Measurements from ENCODE around the gene DLG1.

The DLG1 gene

GRCh38 chr3:197006446-197006845, 292.0 kb downstream of the DLG1 start:
- H3K36me3 ChIP-seq (ENCODE audit: control insufficient read depth, low read depth, low read length), result no peaks in the 10 kb centered on the region
- no peaks in the 10 kb centered on the region for H3K9me3 ChIP-seq (ENCODE audit: control insufficient read depth, low read depth, low read length)
- H3K27ac ChIP-seq (ENCODE audit: low read length), result no peak overlapping the region
- H3K9ac ChIP-seq (ENCODE audit: low read length), result no peak overlapping the region
- peaks cover 4% of the 10 kb centered on the region for H3K4me1 ChIP-seq (ENCODE audit: control insufficient read depth, low read depth, low read length)
- peaks cover 19% of the 10 kb centered on the region for H3K27me3 ChIP-seq (ENCODE audit: control insufficient read depth, insufficient read depth, low read length)
- H3K4me3 ChIP-seq (ENCODE audit: low read length), result no peak overlapping the region

- Histone ChIP-seq H3K4me1 (ENCODE audit: control insufficient read depth, low read depth, low read length) (peaks cover 4% of the 10 kb centered on the region), H3K27ac (ENCODE audit: low read length) (no peak overlapping the region), H3K9ac (ENCODE audit: low read length) (no peak overlapping the region), H3K27me3 (ENCODE audit: control insufficient read depth, insufficient read depth, low read length) (peaks cover 19% of the 10 kb centered on the region), H3K36me3 (ENCODE audit: control insufficient read depth, low read depth, low read length) (no peaks in the 10 kb centered on the region), H3K4me3 (ENCODE audit: low read length) (peak overlapping the region; percentile 52), H3K9me3 (ENCODE audit: control insufficient read depth, low read depth, low read length) (no peaks in the 10 kb centered on the region)
Measured at GRCh38 chr3:197003461-197004385, 294.7 kb downstream of the DLG1 start.

- H3K27ac ChIP-seq (ENCODE audit: low read length), result no peak overlapping the region
- peaks cover 19% of the 10 kb centered on the region for H3K27me3 ChIP-seq (ENCODE audit: control insufficient read depth, insufficient read depth, low read length)
- H3K9ac ChIP-seq (ENCODE audit: low read length), result no peak overlapping the region
- H3K9me3 ChIP-seq (ENCODE audit: control insufficient read depth, low read depth, low read length), result no peaks in the 10 kb centered on the region
- H3K36me3 ChIP-seq (ENCODE audit: control insufficient read depth, low read depth, low read length), result no peaks in the 10 kb centered on the region
- H3K4me3 ChIP-seq (ENCODE audit: low read length), result peak overlapping the region; percentile 15
- H3K4me1 ChIP-seq (ENCODE audit: control insufficient read depth, low read depth, low read length), result peaks cover 4% of the 10 kb centered on the region
Measured at GRCh38 chr3:197002701-197003454, 295.5 kb downstream of the DLG1 start.

- Histone ChIP-seq H3K9me3 (ENCODE audit: control insufficient read depth, low read depth, low read length) (no peaks in the 10 kb centered on the region), H3K4me3 (ENCODE audit: low read length) (peak overlapping the region; percentile 15), H3K27ac (ENCODE audit: low read length) (no peak overlapping the region), H3K27me3 (ENCODE audit: control insufficient read depth, insufficient read depth, low read length) (peaks cover 19% of the 10 kb centered on the region), H3K9ac (ENCODE audit: low read length) (no peak overlapping the region), H3K36me3 (ENCODE audit: control insufficient read depth, low read depth, low read length) (no peaks in the 10 kb centered on the region), H3K4me1 (ENCODE audit: control insufficient read depth, low read depth, low read length) (peaks cover 4% of the 10 kb centered on the region)
Measured at GRCh38 chr3:197001972-197002700, 296.3 kb downstream of the DLG1 start.

DNA sequence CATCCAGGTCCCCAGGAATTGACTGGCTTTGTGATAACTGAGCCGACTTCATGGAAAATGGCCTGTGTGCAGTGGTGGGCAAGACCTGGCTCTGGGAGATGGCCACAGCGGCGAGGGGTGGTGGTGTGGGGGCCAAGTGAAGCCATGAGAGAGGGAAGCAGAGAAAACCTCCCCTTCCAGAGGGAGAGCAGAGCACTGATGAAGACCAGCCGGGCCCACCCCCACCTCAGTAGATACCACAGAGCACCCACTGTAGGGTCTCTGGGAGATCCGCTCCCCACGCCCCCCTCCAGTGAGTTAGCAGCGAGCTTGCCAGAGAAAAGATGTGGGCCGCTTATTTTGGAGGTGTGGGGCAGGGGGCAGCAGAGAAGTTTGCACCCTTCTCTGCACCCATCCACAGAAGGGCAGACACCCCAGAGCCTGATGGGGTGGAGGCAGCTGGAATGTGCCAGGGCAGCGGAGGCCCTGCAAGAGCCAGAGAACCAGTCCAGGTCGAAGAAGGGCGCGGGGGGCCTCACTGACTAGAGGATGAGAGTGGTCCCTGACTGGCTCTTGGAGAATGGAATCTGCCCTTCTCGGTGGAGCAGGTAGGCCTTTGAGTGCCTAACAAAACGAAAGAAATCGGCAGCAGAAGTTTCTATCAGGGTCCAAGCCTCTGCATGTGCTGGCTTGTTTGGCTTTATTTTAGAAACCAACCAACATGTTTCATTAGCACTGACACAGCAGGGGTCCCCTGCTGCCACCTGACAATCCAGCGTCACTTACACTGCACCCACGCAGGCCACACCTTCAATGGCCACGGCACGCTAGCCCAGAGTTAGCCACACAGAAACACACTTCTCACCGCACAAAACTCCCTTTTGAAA, 297.1 kb downstream of the DLG1 start:
- H3K9me3 ChIP-seq (ENCODE audit: control insufficient read depth, low read depth, low read length), result no peaks in the 10 kb centered on the region
- H3K36me3 ChIP-seq (ENCODE audit: control insufficient read depth, low read depth, low read length), result no peaks in the 10 kb centered on the region
- H3K27ac ChIP-seq (ENCODE audit: low read length), result no peak overlapping the region
- H3K9ac ChIP-seq (ENCODE audit: low read length), result no peak overlapping the region
- H3K27me3 ChIP-seq (ENCODE audit: control insufficient read depth, insufficient read depth, low read length), result peaks cover 19% of the 10 kb centered on the region
- H3K4me3 ChIP-seq (ENCODE audit: low read length), result no peak overlapping the region
- H3K4me1 ChIP-seq (ENCODE audit: control insufficient read depth, low read depth, low read length), result peaks cover 4% of the 10 kb centered on the region

DNA sequence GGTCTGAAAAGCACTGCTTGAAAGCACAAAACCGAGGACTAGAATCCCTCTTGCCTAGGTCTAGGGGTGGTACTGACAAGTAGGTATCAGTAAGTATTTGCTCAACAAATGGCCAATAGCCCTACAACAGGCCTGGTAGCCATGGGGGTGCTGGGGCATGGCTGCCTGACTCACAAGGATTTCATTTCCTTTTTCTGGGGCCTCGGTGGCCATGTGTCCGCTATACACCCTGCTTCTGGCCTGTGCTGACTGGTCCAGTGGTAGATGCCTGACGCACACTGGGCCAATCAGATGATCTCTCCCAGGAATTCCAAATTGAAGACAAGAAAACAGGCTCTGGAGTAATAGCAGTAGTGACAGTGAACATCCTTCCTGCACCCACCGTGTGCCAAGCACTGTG, 298.2 kb downstream of the DLG1 start:
- Histone ChIP-seq H3K9me3 (ENCODE audit: control insufficient read depth, low read depth, low read length) (no peaks in the 10 kb centered on the region), H3K27me3 (ENCODE audit: control insufficient read depth, insufficient read depth, low read length) (peaks cover 17% of the 10 kb centered on the region), H3K4me1 (ENCODE audit: control insufficient read depth, low read depth, low read length) (peaks cover 4% of the 10 kb centered on the region), H3K9ac (ENCODE audit: low read length) (no peak overlapping the region), H3K4me3 (ENCODE audit: low read length) (no peak overlapping the region), H3K36me3 (ENCODE audit: control insufficient read depth, low read depth, low read length) (no peaks in the 10 kb centered on the region), H3K27ac (ENCODE audit: low read length) (no peak overlapping the region)

GRCh38 chr3:196998966-196999760, 299.2 kb downstream of the DLG1 start:
- no peak overlapping the region for H3K27ac ChIP-seq (ENCODE audit: low read length)
- H3K27me3 ChIP-seq (ENCODE audit: control insufficient read depth, insufficient read depth, low read length), result peaks cover 7% of the 10 kb centered on the region
- no peaks in the 10 kb centered on the region for H3K36me3 ChIP-seq (ENCODE audit: control insufficient read depth, low read depth, low read length)
- no peaks in the 10 kb centered on the region for H3K9me3 ChIP-seq (ENCODE audit: control insufficient read depth, low read depth, low read length)
- H3K4me3 ChIP-seq (ENCODE audit: low read length), result no peak overlapping the region
- H3K4me1 ChIP-seq (ENCODE audit: control insufficient read depth, low read depth, low read length), result peaks cover 4% of the 10 kb centered on the region
- no peak overlapping the region for H3K9ac ChIP-seq (ENCODE audit: low read length)

- no peak overlapping the region for H3K27ac ChIP-seq (ENCODE audit: low read length)
- no peaks in the 10 kb centered on the region for H3K27me3 ChIP-seq (ENCODE audit: control insufficient read depth, insufficient read depth, low read length)
- no peak overlapping the region for H3K4me3 ChIP-seq (ENCODE audit: low read length)
- no peaks in the 10 kb centered on the region for H3K36me3 ChIP-seq (ENCODE audit: control insufficient read depth, low read depth, low read length)
- no peaks in the 10 kb centered on the region for H3K9me3 ChIP-seq (ENCODE audit: control insufficient read depth, low read depth, low read length)
- no peak overlapping the region for H3K9ac ChIP-seq (ENCODE audit: low read length)
- H3K4me1 ChIP-seq (ENCODE audit: control insufficient read depth, low read depth, low read length), result no peaks in the 10 kb centered on the region
Measured at GRCh38 chr3:196997311-196997710, 301.1 kb downstream of the DLG1 start.

GRCh38 chr3:196996454-196997265, 301.8 kb downstream of the DLG1 start:
- Histone ChIP-seq H3K9me3 (ENCODE audit: control insufficient read depth, low read depth, low read length) (no peaks in the 10 kb centered on the region), H3K4me1 (ENCODE audit: control insufficient read depth, low read depth, low read length) (no peaks in the 10 kb centered on the region), H3K27ac (ENCODE audit: low read length) (no peak overlapping the region), H3K27me3 (ENCODE audit: control insufficient read depth, insufficient read depth, low read length) (no peaks in the 10 kb centered on the region), H3K4me3 (ENCODE audit: low read length) (no peak overlapping the region), H3K36me3 (ENCODE audit: control insufficient read depth, low read depth, low read length) (no peaks in the 10 kb centered on the region), H3K9ac (ENCODE audit: low read length) (no peak overlapping the region)

Measured in iPS-18a (cell line).